HL-60 (cell line): Measurements from ENCODE around the gene RBPJ.
A peak's percentile ranks its signal among the peaks of the same experiment; 100 is the strongest.

Source experiments
- DNase-seq, 2 experiments: peaks; one replicate each; pipeline ENCODE4 v3.0.0-alpha.2; 2010 to 2020; ENCODE audit warnings: low read depth in 1 of 2, low spot score in 1 of 2
- H3K27ac ChIP-seq: fragments of 250-450 bp; sonication (Bioruptor Pico); replicated peaks from 2 replicates; pipeline ENCODE4 v1.5.1; 2020; ENCODE audit warnings: mild to moderate bottlenecking, moderate library complexity
- H3K27me3 ChIP-seq: fragments of 250-450 bp; sonication (Bioruptor Pico); 2 replicates; pipeline ENCODE4 v1.5.1; 2021; ENCODE audit warnings: mild to moderate bottlenecking, moderate library complexity; ENCODE audit not compliant: insufficient read depth, poor library complexity, severe bottlenecking
- H3K4me3 ChIP-seq: replicated peaks from 2 replicates; pipeline ENCODE4 v1.5.1; 2011; ENCODE audit warnings: mild to moderate bottlenecking, control low read depth, low read length; ENCODE audit not compliant: insufficient read depth
- GABPA ChIP-seq: IDR thresholded peaks from 2 replicates; pipeline ENCODE4 v1.6.1; 2012; ENCODE audit warnings: low read depth
- POLR2AphosphoS5 ChIP-seq: IDR thresholded peaks from 2 replicates; pipeline ENCODE4 v1.6.1; 2012; ENCODE audit warnings: low read depth
- SPI1 ChIP-seq: IDR thresholded peaks from 2 replicates; pipeline ENCODE4 v1.6.1; 2012; ENCODE audit warnings: low read depth, mild to moderate bottlenecking, borderline replicate concordance
- TF ChIP-seq, protein P1 (sequence below): IDR thresholded peaks from 2 replicates; pipeline ENCODE4 v1.6.1; 2012; ENCODE audit warnings: low read depth; ENCODE audit not compliant: insufficient replicate concordance
- TF ChIP-seq, protein P2 (sequence below): IDR thresholded peaks from one replicate; pipeline ENCODE4 v1.5.1; 2011; ENCODE audit warnings: low read length, control low read depth, inconsistent platforms; ENCODE audit not compliant: insufficient read depth

The RBPJ gene

DNA sequence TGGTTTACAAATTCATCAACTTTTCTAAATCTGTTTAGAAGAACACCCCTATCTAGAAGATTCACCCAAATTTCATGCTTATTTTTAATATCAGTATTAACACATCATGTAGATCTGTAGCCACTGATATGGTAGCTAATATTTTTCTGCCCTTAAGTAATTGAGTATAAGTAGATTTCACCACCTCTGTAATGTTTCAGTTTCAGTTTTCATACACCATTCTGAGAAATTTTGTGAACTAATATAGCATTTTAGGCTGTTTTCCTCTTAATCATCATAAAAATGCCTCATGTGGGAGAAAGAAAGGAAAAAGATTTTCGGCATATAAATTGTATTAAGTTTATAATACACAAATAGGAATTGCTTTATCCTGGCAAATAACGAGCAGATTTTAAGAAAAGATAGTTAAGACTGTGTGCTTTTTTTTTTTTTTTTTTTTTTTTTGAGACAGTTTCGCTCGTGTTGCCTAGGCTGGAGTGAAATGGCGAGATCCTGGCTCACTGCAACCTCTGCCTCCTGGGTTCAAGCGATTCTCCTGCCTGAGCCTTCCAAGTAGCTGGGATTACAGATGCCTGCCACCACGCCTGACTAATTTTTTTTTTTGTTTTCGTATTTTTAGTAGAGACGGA is 21.4 kb upstream of the RBPJ start:
- Histone ChIP-seq H3K27me3 (no peaks in the 10 kb centered on the region), H3K4me3 (no peak overlapping the region), H3K27ac (no peak overlapping the region)
- DNase-seq: no peak
- no peak for TF ChIP-seq POLR2AphosphoS5
- TF ChIP-seq, protein P1, sequence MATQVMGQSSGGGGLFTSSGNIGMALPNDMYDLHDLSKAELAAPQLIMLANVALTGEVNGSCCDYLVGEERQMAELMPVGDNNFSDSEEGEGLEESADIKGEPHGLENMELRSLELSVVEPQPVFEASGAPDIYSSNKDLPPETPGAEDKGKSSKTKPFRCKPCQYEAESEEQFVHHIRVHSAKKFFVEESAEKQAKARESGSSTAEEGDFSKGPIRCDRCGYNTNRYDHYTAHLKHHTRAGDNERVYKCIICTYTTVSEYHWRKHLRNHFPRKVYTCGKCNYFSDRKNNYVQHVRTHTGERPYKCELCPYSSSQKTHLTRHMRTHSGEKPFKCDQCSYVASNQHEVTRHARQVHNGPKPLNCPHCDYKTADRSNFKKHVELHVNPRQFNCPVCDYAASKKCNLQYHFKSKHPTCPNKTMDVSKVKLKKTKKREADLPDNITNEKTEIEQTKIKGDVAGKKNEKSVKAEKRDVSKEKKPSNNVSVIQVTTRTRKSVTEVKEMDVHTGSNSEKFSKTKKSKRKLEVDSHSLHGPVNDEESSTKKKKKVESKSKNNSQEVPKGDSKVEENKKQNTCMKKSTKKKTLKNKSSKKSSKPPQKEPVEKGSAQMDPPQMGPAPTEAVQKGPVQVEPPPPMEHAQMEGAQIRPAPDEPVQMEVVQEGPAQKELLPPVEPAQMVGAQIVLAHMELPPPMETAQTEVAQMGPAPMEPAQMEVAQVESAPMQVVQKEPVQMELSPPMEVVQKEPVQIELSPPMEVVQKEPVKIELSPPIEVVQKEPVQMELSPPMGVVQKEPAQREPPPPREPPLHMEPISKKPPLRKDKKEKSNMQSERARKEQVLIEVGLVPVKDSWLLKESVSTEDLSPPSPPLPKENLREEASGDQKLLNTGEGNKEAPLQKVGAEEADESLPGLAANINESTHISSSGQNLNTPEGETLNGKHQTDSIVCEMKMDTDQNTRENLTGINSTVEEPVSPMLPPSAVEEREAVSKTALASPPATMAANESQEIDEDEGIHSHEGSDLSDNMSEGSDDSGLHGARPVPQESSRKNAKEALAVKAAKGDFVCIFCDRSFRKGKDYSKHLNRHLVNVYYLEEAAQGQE: no peak
- no peak for TF ChIP-seq GABPA
- TF ChIP-seq, protein P2, sequence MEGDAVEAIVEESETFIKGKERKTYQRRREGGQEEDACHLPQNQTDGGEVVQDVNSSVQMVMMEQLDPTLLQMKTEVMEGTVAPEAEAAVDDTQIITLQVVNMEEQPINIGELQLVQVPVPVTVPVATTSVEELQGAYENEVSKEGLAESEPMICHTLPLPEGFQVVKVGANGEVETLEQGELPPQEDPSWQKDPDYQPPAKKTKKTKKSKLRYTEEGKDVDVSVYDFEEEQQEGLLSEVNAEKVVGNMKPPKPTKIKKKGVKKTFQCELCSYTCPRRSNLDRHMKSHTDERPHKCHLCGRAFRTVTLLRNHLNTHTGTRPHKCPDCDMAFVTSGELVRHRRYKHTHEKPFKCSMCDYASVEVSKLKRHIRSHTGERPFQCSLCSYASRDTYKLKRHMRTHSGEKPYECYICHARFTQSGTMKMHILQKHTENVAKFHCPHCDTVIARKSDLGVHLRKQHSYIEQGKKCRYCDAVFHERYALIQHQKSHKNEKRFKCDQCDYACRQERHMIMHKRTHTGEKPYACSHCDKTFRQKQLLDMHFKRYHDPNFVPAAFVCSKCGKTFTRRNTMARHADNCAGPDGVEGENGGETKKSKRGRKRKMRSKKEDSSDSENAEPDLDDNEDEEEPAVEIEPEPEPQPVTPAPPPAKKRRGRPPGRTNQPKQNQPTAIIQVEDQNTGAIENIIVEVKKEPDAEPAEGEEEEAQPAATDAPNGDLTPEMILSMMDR: no peak
- TF ChIP-seq SPI1: no peak

DNA sequence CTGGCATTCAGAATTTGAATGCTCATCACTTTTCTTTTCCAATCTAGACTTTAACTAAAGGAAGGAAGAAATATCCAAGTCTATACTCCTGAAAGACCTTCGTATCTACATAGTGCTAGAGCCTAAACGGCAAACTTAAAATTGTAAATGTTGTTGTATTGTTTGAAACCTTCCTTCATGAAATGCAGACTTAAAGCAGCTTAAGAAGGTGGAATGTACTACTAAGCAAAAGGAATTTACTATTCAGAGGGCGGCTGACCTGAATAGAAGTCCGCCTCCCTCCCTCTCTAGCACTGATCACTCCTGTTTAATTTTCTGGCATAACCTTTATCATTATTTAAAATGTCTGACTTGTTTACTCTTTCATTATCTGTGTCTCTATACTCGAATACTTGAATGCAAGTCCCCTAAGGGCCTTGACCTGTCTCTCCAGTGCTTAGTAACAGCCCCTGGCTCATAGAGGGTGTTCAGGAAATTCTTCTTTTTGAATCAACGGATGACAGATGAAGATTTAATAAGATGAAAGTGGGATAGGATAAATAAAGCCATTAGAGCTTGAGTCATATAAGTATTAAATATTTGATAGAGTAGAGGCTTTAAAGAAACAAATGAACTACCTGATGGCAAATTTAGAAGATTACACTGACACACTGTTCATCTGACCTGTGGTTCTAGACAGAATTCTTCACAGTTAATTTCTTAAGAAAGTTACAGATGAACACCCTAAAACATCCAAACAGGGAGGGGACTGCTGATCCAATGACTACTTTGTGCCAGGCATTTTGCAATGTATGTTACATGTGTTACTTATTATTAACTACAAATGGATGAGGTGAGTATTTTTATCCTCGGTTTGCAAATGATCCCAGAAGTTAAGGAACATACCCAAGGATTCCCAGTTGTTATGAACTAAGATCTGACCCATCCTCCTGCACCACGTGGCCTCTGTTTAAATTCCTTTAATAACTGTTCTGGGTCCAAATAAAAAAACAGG is 20.2 kb upstream of the RBPJ start:
- Histone ChIP-seq H3K27me3 (no peaks in the 10 kb centered on the region), H3K27ac (0 out of 2 replicates have a peak overlapping the region, but pooled peaks have one; percentile 14), H3K4me3 (no peak overlapping the region)
- TF ChIP-seq SPI1 (no peak), GABPA (no peak), POLR2AphosphoS5 (no peak)
- TF ChIP-seq, protein P2: no peak
- TF ChIP-seq, protein P1: no peak
- no peak for DNase-seq

DNA sequence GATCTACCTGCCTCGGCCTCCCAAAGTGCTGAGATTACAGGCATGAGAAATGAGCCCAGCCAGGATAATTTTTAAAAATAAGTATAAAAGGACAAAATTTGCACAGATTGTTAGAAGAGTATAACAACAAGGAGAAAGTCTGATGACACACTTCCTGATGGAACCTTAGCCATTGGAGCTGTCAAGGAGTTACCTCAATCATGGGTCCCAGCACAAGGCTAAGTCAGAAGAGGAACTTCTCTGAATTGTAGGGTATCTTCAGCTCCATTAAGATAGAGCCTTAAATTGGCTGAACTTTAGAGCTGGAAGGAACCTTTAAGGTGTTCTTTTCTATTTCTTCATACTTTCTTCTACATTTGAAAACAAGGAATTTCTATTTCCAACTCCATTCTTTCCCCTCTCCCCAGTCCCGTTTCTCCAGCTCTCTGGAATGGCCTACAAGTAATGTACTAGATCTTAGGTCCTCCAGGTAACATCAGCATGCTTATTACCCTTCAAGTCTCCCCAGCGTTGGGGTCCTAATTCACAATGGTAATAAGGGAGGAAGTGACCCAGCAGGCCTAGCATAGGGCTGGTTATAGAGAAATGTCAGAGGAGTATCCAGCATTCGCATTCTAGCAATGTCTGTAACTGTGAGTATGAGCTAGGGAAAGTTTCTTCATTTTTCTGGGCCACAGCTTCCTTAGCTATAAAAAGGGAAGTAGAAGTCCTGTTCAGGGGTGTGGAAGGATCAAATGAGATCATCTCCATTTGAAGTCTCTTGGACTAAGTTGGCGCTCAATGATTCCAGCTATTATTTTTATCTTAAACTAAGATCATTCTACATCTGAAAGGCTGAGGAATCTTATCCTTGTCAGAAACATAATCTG is 18.5 kb upstream of the RBPJ start:
- no peak for TF ChIP-seq POLR2AphosphoS5
- TF ChIP-seq GABPA: no peak
- peak; percentile 92 for TF ChIP-seq SPI1
- peak overlapping the region; percentile 62 for H3K27ac ChIP-seq
- DNase-seq: peak in 1 of 2 experiments; percentile 84
- H3K27me3 ChIP-seq: no peaks in the 10 kb centered on the region
- no peak overlapping the region for H3K4me3 ChIP-seq
